Activated CD8-positive, alpha-beta memory T cell treated with anti-CD3 and anti-CD28 coated beads for 4 hours (primary cell): Measurements from ENCODE around the gene EP400.

Experiments used
- DNase-seq, 2 donors: peaks; one replicate each; pipeline ENCODE4 v3.0.0-alpha.2; 2020; ENCODE audit warnings: low read depth in 2 of 2

Gene EP400, protein sequence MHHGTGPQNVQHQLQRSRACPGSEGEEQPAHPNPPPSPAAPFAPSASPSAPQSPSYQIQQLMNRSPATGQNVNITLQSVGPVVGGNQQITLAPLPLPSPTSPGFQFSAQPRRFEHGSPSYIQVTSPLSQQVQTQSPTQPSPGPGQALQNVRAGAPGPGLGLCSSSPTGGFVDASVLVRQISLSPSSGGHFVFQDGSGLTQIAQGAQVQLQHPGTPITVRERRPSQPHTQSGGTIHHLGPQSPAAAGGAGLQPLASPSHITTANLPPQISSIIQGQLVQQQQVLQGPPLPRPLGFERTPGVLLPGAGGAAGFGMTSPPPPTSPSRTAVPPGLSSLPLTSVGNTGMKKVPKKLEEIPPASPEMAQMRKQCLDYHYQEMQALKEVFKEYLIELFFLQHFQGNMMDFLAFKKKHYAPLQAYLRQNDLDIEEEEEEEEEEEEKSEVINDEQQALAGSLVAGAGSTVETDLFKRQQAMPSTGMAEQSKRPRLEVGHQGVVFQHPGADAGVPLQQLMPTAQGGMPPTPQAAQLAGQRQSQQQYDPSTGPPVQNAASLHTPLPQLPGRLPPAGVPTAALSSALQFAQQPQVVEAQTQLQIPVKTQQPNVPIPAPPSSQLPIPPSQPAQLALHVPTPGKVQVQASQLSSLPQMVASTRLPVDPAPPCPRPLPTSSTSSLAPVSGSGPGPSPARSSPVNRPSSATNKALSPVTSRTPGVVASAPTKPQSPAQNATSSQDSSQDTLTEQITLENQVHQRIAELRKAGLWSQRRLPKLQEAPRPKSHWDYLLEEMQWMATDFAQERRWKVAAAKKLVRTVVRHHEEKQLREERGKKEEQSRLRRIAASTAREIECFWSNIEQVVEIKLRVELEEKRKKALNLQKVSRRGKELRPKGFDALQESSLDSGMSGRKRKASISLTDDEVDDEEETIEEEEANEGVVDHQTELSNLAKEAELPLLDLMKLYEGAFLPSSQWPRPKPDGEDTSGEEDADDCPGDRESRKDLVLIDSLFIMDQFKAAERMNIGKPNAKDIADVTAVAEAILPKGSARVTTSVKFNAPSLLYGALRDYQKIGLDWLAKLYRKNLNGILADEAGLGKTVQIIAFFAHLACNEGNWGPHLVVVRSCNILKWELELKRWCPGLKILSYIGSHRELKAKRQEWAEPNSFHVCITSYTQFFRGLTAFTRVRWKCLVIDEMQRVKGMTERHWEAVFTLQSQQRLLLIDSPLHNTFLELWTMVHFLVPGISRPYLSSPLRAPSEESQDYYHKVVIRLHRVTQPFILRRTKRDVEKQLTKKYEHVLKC (N-terminal part only)

DNA sequence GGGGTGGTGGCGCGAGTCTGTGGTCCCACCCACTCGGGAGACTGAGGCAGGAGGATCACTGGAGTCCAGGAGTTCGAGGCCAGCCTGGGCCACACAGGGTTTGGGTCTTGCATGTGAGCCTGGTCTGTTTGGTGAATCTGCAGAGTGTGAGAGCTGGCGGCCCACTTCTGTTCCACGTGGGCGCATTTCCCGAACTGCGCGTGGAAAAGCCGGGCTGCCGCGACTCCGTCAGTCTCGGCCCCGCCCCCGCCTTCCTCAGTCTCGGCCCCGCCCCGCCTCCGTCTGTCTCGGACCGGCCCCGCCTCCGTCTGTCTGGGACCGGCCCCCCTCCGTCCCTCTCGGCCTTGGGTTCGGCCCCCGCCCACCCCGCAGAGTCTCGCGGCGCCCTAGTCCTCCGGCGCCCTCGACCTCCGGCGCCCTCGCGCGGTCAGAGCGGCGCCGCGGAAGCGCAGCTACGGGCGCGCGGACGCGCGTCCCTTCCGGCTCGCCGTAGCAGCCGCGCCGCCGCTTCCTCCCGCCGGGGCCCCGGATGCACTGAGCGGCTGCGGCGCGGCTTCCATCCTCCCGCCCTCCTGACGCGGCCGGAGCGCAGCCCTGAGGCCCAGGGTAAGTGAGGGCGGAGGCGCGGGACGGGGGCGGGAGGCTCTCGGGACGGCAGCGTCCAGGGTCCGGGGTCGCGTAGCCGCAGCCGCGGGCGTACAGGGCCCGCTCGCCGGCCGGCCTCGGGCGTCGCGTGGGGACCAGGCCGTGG lies at the start of gene EP400:
TSS of gene EP400 (plus strand) at position 512 of the 751 bp plus-strand sequence. CDS start 10,678 bp downstream, outside the sequence.
- DNase-seq = peak; percentile 93 to 94

- DNase-seq = no peak
These were observed 49.3 kb upstream of the EP400 start for GRCh38 chr12:131900397-131900796.

GRCh38 chr12:131901431-131902331 lies 48.1 kb upstream of the EP400 start:
- no peak for DNase-seq

DNA sequence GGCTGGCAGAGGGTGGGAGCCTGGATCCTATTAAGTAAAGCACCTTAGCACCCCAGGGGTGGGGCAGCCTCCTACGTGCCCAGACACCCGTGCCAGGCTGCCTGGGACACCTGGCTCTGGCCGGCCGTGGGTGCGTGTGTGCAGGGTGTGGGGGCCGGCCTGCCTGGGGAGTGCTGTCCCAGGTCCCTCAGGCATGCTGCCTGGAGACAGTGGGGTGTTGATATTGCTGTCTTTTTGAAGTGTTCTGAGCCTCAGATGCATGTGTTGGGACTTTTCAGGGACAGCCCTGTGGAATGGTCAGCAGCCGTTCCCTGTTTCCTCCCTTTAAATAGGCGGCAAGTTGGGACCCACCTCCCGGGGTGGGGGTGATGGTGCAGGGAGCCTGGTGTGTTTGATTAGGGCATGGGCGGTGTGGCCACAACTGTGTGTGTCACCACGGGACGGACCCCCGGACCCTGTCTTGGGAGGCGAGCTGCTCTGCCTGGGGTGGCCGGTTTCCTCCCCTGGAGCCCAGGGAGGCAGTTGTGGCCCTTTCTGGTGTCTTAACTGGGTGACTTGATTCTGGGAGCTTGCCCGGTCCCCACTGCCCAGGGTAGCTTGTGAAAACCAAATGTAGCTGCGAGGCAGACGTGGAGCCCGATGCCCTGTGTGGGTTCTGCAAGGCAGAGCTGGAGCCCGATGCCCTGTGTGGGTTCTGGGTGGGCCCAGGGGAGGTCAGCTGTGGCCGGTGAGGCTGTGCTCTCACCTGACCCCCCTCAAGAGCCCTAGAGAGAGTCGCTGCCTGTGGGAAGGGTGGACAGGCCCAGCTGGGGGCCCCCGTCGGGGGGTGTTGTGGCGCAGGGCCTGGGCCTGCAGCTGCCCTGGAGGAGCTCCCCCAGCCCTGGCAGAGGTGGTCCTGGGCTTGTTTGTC lies 47.2 kb upstream of the EP400 start:
- no peak for DNase-seq

GRCh38 chr12:131903270-131904255 lies 46.2 kb upstream of the EP400 start:
- no peak for DNase-seq

DNA sequence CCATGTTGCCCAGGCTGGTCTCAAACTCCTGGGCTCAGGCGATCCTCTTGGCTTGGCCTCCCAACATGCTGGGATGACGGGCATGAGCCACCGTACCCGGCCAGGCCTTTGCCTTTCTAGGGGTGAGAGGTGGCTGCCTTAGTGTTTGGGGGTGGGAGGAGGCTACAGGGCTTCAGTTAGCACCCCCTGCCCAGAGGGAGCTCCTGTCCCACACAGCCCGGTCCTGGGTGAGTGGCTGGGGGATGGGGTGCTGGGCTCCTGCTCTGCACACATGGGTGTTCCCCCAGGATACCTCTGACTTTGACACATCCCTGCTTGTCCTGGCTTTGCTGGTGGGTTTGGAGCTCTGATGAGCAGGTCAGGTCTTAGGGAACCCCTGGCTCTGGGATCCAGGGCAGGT lies 45.4 kb upstream of the EP400 start:
- DNase-seq = no peak

DNA sequence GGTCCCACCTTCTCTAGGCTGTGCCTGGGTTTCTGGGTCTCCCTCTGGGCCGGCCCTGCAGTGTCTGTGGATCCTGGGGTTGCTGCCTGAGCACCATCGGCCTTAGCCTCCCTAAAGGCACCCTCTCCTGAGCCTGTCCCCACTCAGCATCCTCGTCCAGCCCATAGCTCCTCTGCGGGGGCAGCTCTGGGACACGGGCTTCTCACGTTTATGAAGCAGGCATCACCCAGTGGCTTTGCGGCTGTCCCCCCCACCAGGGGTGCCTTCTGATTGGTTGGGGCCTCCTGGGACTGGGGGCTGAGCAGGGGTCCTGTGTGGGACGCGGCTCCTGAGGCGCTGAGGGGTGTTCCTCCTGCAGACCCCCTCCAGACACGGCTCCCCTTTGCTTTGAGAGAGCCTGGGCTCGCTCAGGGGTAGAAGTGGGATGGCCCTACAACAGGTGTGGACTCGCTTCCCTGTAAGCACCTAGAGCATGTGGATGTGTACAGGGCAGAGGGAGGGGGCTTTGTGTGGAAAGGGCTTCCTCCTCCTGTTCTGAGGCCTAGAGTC lies 44.6 kb upstream of the EP400 start:
- no peak for DNase-seq

- no peak for DNase-seq
These were observed 44.1 kb upstream of the EP400 start for GRCh38 chr12:131905630-131906091.

DNA sequence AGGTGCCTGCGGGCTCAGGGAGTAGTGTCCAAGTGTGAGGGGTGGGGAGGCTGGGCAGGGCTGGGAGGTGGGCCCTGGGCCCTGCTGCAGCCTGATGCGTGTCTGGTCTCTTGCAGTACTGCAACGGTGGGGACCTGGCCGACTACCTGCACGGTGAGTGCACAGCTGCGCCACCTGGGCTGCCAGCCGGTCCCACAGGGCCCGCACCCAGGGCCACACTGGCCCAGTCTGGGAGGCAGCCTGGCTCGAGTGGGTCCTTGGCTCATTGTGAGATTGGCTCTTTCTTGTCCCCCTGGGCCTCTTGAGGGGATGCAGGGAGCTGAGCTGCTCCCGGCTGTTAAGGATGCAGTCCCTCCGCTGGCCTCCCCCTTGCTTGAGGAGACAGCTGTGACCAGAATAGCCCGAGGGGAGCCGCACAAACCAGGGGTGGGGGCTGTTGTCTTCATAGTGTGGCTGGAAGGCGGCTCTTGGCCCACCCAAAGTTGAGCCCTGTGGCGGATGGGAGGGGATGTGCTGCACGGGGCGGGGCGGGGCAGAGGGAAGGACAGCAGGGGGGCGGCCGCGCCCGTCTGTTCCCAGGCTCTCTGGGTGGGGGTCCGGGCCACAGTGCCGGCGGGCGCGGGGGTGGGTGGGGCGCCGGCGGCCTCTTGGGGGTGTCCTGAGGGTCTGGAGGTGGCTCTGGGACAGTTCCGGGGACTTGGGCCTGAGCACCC lies 42.2 kb upstream of the EP400 start:
- DNase-seq = no peak

DNA sequence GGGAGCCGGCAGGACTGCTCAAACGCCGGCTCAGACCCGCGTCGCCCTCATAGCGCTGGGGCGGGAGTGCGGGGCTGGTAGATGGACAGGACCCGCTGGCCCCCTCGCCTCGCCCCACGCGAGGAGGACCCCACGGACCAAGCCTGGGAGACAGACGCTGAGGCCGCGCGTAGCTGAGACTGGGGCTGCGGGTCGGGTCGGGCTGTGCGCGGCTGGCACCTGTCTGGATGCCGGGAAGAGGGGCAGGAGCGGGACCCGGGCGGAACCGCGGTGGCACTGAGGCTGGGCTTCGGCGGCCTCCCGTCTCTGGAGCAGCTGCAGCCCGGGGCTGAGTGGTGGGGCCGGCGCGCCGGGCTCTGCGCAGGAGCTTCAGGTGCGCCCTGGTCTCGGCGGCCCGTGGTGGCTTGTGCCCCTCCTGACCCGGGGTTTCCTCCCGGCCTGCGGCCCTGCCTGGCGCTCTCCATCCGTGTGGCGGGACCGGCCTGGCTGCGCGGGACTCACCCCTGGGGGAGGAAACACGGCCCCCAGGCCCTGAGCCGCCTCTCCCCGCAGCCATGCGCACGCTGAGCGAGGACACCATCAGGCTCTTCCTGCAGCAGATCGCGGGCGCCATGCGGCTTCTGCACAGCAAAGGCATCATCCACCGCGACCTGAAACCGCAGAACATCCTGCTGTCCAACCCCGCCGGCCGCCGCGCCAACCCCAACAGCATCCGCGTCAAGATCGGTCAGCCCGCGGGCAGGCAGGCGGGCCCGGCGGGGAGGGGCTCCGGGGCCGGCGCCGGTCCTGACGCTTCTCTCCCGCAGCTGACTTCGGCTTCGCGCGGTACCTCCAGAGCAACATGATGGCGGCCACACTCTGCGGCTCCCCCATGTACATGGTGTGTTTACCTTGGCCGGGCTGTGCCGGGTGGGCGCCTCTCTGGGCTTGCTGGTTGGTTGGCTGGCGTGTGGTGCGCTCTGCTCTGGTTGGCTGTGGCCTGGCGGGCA lies 41.4 kb upstream of the EP400 start:
- DNase-seq = no peak

GRCh38 chr12:131909081-131909751 lies 40.5 kb upstream of the EP400 start:
- DNase-seq = no peak

- DNase-seq = no peak
These were observed 40.0 kb upstream of the EP400 start for GRCh38 chr12:131909752-131910219.

DNA sequence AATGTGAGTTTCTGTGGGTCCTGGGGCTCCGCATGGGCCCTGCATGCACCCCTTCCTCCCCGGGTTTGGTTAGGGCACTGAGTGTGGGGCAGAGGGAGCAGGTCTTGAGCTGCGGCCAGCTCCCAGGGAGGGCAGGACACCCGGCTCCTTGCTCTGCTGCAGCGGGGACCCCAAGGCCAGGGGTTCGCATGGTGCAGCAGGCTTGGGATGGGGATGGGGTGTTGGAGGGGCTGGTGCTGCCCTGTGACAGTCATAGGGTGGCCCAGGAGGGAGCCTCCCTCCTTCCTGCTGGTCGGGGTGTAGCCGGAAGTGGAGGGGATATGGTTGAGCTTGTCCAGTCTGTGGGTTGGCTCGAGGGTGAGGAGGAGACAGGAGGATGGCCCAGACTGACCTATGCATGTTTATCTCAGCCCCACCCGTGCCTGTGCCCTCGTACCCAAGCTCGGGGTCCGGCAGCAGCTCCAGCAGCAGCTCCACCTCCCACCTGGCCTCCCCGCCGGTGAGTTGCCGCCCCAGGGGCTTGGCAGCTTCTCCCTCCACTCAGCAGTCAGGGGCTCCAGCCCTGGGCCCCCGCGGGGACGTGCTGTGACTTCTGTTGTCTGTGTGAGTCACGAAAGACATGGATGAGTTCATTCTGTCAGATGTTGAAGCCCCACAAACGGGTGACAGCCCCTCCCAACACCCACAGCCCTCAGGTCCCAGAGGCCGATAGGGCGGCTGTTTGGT lies 39.3 kb upstream of the EP400 start:
- DNase-seq = no peak

GRCh38 chr12:131911028-131911650 lies 38.6 kb upstream of the EP400 start:
- no peak for DNase-seq
